GM21529 (cell line): ENCODE measurements around the gene YIPF5.

ENCODE experiments used
- ATAC-seq: cut with Tn5 transposase; IDR thresholded peaks from one replicate; pipeline ENCODE4 v1.9.1; 2021; ENCODE audit not compliant: unreplicated experiment

YIPF5 gene

DNA sequence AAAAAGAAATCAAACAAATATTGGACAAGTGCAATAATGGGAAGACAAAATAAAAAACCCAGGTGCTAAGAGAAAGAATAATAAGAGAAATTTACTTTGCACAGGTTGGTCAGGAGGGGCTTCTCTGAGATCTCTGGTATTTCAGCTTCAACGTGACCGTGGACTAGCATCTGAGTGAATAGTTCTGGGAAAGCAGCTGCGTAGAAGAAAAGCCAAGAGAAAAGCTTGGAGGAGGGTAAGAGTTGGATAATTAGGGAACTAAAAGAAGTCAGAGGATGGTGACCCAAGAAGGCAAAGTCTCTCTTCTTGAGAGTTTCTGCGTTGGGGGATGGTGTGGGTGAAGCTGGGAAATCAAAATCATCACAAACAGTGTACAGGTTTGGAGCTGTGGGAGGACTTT lies 41.6 kb downstream of the YIPF5 start:
- no peak for ATAC-seq

- ATAC-seq: no peak
These were observed 43.8 kb downstream of the YIPF5 start for GRCh38 chr5:144126707-144127106.

GRCh38 chr5:144125163-144125726 lies 45.2 kb downstream of the YIPF5 start:
- ATAC-seq: no peak

- ATAC-seq: no peak
These were observed 47.8 kb downstream of the YIPF5 start for GRCh38 chr5:144122641-144123040.

GRCh38 chr5:144122081-144122480 lies 48.4 kb downstream of the YIPF5 start:
- no peak for ATAC-seq

GRCh38 chr5:144121577-144121976 lies 48.9 kb downstream of the YIPF5 start:
- no peak for ATAC-seq

- no peak for ATAC-seq
These were observed 49.7 kb downstream of the YIPF5 start for GRCh38 chr5:144120661-144121180.

DNA sequence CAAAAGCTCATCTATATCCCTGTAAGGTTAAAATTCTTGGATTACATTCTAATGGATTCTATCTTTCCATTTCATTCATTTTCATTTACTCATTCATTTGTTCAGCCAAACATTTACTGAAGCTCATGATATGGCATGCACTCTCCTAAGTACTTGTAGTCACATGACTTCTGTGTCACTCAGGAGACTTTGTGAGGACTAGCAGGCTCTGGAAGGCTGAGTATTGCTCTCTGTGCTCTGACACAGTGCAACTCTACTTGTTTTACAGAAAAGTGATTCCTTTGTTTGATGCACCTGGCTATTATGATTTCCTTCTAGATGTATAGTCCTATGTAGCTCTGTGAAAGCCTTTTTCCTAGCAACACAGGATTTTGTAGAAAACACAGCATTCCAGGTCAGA lies 53.0 kb downstream of the YIPF5 start:
- ATAC-seq: no peak

- ATAC-seq: no peak
These were observed 55.9 kb downstream of the YIPF5 start for GRCh38 chr5:144114571-144114970.
